ENCODE data around the gene RAB35.

GRCh38 chr12:120047072-120047471 lies 69.5 kb downstream of the RAB35 start:
- TF ChIP-seq, protein P1, sequence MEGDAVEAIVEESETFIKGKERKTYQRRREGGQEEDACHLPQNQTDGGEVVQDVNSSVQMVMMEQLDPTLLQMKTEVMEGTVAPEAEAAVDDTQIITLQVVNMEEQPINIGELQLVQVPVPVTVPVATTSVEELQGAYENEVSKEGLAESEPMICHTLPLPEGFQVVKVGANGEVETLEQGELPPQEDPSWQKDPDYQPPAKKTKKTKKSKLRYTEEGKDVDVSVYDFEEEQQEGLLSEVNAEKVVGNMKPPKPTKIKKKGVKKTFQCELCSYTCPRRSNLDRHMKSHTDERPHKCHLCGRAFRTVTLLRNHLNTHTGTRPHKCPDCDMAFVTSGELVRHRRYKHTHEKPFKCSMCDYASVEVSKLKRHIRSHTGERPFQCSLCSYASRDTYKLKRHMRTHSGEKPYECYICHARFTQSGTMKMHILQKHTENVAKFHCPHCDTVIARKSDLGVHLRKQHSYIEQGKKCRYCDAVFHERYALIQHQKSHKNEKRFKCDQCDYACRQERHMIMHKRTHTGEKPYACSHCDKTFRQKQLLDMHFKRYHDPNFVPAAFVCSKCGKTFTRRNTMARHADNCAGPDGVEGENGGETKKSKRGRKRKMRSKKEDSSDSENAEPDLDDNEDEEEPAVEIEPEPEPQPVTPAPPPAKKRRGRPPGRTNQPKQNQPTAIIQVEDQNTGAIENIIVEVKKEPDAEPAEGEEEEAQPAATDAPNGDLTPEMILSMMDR (IDR thresholded peaks at IDR 0.05; ENCODE audit: poor library complexity) = no peak
- TF ChIP-seq EZH2 (IDR thresholded peaks at IDR 0.05; ENCODE audit: borderline replicate concordance) = no peak
